ENCODE data around the gene NEK4.

The NEK4 gene

DNA sequence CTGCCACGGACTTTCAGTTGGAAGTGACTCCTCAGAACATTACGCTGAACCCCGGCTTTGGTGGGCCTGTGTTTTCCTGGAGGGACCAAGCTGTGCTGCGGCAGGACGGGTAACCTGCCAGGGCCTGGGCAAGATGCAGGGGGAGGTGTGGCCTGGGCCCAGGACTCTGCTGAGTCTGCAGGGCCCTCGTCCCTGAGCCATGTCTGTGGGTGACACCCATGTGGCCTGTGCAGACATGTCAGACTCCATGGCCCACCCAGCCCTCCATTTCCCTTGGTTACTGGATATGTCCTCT is 19.0 kb upstream of the NEK4 start (continued):
- TF ChIP-seq ZNF248 (tag by site-specific recombination; IDR thresholded peaks at IDR 0.05) = no peak
- TF ChIP-seq ZBTB21 (tag by site-specific recombination; IDR thresholded peaks at IDR 0.05) = no peak

DNA sequence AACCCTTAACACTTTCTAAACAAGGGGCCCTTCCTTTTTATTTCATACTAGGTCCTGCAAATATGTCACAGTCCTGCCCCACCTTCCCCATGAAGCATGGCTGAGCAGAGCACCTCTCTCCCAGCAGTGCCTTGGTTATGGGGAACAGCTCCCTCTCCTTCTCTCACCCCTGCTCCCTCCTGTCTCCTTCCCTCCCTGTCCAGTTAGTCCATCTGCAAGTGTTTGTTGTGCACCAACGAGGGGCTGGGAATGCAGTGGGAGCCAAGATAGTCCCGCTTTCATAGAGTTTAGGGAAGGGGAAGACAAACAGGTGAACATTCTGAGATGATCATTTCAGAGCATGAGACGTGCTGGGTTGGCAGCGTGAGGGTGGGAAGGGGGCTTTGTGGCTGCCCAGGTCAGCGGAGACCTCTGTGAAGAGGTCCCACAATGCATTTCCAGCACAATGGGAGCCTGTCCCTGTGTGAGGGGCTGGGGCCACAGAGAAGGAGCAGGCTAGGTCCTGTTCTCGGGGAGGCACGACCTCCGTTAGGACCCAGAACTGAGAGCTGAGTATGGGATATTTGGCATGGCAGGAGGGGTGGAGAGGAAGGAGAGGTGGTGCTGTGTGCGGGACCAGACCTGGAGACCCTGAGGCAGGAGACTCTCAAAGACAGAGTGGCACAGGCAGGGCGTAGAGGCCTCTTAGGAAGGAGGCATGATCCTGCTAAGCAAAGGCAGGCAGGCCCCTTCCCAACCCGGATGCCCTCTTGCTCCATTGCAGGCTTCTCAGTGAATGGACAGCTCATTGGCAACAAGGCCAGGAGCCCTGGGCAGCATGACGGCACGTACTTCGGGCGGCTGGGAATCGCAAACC is 18.4 kb upstream of the NEK4 start:
- TF ChIP-seq ZNF843 (tag by site-specific recombination; IDR thresholded peaks at IDR 0.05) (no peak), EGR2 (tag by site-specific recombination; IDR thresholded peaks at IDR 0.05; ENCODE audit: low read depth) (no peak), ZNF600 (tag by site-specific recombination; IDR thresholded peaks at IDR 0.05) (no peak), ZNF350 (tag by site-specific recombination; IDR thresholded peaks at IDR 0.05) (no peak), ZNF501 (tag by site-specific recombination; IDR thresholded peaks at IDR 0.05) (no peak), ZBTB7A (tag by site-specific recombination; IDR thresholded peaks at IDR 0.05; ENCODE audit: low read depth) (no peak)
- CTCF ChIA-PET = interaction anchor here (1.5 kb wide), 1 partner anchor 10 kb away, joined by 5 read pairs; no protein-coding TSS in a partner anchor
- H3K9me3 ChIP-seq (ENCODE audit: control insufficient read depth, insufficient read depth, low read depth, low read length) = no peaks in the 10 kb centered on the region
- no peaks in the 10 kb centered on the region for H3K4me1 ChIP-seq (ENCODE audit: control insufficient read depth, insufficient read depth, low read length)
- H3K36me3 ChIP-seq (ENCODE audit: control insufficient read depth in 2 of 2, insufficient read depth in 1 of 2, low read length in 2 of 2) = no peaks in the 10 kb centered on the region
- POLR2A ChIA-PET = no interaction called here
- H3K27ac ChIP-seq (ENCODE audit: extremely low read depth, low read depth, low read length) = no peak overlapping the region
- no peak overlapping the region for H3K4me3 ChIP-seq (ENCODE audit: low read depth, low read length)

- no peak for TF ChIP-seq ZNF558 (tag by site-specific recombination; IDR thresholded peaks at IDR 0.05)
- no peak for TF ChIP-seq ZBTB21 (tag by site-specific recombination; IDR thresholded peaks at IDR 0.05)
- no peak for TF ChIP-seq ZEB2 (tag by site-specific recombination; IDR thresholded peaks at IDR 0.05)
- TF ChIP-seq, protein P1, sequence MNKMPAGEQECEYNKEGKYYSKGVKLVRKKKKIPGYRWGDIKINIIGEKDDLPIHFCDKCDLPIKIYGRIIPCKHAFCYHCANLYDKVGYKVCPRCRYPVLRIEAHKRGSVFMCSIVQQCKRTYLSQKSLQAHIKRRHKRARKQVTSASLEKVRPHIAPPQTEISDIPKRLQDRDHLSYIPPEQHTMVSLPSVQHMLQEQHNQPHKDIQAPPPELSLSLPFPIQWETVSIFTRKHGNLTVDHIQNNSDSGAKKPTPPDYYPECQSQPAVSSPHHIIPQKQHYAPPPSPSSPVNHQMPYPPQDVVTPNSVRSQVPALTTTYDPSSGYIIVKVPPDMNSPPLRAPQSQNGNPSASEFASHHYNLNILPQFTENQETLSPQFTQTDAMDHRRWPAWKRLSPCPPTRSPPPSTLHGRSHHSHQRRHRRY (tag by site-specific recombination; IDR thresholded peaks at IDR 0.05) = no peak
- no peak for TF ChIP-seq SALL2 (tag by site-specific recombination; IDR thresholded peaks at IDR 0.05; ENCODE audit: borderline replicate concordance)
- no peak for TF ChIP-seq ZSCAN4 (tag by site-specific recombination; IDR thresholded peaks at IDR 0.05)
- ChIA-PET CTCF (no interaction called here), POLR2A (no interaction called here)
- H3K4me3 ChIP-seq (ENCODE audit: low read depth, low read length) = no peak overlapping the region
- no peaks in the 10 kb centered on the region for H3K36me3 ChIP-seq (ENCODE audit: control insufficient read depth in 2 of 2, insufficient read depth in 1 of 2, low read length in 2 of 2)
- no peaks in the 10 kb centered on the region for H3K9me3 ChIP-seq (ENCODE audit: control insufficient read depth, insufficient read depth, low read depth, low read length)
- no peaks in the 10 kb centered on the region for H3K4me1 ChIP-seq (ENCODE audit: control insufficient read depth, insufficient read depth, low read length)
- H3K27ac ChIP-seq (ENCODE audit: extremely low read depth, low read depth, low read length) = no peak overlapping the region
These were observed 17.2 kb upstream of the NEK4 start for GRCh38 chr3:52787672-52788625.

DNA sequence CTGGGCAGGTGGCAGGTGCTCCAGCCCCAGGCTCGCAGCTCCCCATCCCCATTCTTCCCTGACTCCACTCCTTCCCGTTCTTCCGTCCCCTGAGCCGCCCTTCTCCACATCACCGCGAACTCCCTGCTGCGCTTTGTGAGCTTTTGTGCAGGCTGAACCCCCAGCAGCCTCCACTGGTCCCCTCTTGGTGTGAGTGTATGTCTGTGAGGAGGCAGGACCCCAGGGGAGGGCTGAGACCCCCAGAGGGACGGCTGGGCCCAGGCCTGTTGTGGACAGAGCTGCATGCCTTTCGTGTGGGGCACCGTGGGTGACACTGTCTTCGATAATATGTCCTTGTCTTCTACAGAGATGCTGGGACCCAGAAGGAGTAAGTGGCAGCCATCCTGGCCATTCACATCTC is 16.5 kb upstream of the NEK4 start:
- Histone ChIP-seq H3K9me3 (ENCODE audit: control insufficient read depth, insufficient read depth, low read depth, low read length) (no peaks in the 10 kb centered on the region), H3K27ac (ENCODE audit: extremely low read depth, low read depth, low read length) (no peak overlapping the region), H3K4me1 (ENCODE audit: control insufficient read depth, insufficient read depth, low read length) (no peaks in the 10 kb centered on the region), H3K36me3 (ENCODE audit: control insufficient read depth in 2 of 2, insufficient read depth in 1 of 2, low read length in 2 of 2) (no peaks in the 10 kb centered on the region), H3K4me3 (ENCODE audit: low read depth, low read length) (no peak overlapping the region)
- TF ChIP-seq KLF16 (tag by site-specific recombination; IDR thresholded peaks at IDR 0.05) = no peak
- no peak for TF ChIP-seq ATF2 (tag by site-specific recombination; IDR thresholded peaks at IDR 0.05; ENCODE audit: low read depth)
- no peak for TF ChIP-seq ZNF704 (tag by site-specific recombination; IDR thresholded peaks at IDR 0.05)
- TF ChIP-seq ZNF768 (tag by site-specific recombination; IDR thresholded peaks at IDR 0.05) = no peak
- no peak for TF ChIP-seq ZNF843 (tag by site-specific recombination; IDR thresholded peaks at IDR 0.05)
- no peak for TF ChIP-seq KLF8 (tag by site-specific recombination; IDR thresholded peaks at IDR 0.05)
- TF ChIP-seq, protein P2, sequence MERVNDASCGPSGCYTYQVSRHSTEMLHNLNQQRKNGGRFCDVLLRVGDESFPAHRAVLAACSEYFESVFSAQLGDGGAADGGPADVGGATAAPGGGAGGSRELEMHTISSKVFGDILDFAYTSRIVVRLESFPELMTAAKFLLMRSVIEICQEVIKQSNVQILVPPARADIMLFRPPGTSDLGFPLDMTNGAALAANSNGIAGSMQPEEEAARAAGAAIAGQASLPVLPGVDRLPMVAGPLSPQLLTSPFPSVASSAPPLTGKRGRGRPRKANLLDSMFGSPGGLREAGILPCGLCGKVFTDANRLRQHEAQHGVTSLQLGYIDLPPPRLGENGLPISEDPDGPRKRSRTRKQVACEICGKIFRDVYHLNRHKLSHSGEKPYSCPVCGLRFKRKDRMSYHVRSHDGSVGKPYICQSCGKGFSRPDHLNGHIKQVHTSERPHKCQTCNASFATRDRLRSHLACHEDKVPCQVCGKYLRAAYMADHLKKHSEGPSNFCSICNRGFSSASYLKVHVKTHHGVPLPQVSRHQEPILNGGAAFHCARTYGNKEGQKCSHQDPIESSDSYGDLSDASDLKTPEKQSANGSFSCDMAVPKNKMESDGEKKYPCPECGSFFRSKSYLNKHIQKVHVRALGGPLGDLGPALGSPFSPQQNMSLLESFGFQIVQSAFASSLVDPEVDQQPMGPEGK (tag by site-specific recombination; IDR thresholded peaks at IDR 0.05) = no peak
- TF ChIP-seq ZNF426 (tag by site-specific recombination; IDR thresholded peaks at IDR 0.05) = no peak
- no peak for TF ChIP-seq ZNF404 (tag by site-specific recombination; IDR thresholded peaks at IDR 0.05)
- ChIA-PET CTCF (no interaction called here), POLR2A (no interaction called here)
